H1 (cell line): ENCODE data around the gene SNRNP70. TPM values are rescaled to one million over a fixed set of nuclear protein-coding genes. Genes with fewer than 3 reads are reported as not detected.

Source experiments
- RNF2 ChIP-seq: fragments of 200-900, 300-1000 bp; sonication (generic); IDR thresholded peaks from 2 replicates; pipeline ENCODE4 v1.7.1; 2016; ENCODE audit warnings: borderline replicate concordance, low read depth, mild to moderate bottlenecking, antibody characterized with exemption, low read length; ENCODE audit not compliant: poor library complexity, severe bottlenecking; ENCODE audit errors: missing control alignments
- polyA plus RNA-seq, 7 experiments: library from polyadenylated mRNA; depleted of rRNA in 3 of 7; stranded (reverse) in 5 of 7; unstranded in 2 of 7; fragments of >200 nt in 5 of 7; fragments of 200-250 nt in 2 of 7; gene quantifications; 1 replicate in 5 of 7; 2 replicates in 1 of 7; 4 replicates in 1 of 7; pipeline versions ENCODE4 v1.2.1 to v1.2.3, GENCODE V29; 2011 to 2013; ENCODE audit warnings: missing spikeins in 2 of 7, mixed read lengths in 2 of 7
- total RNA-seq: library from RNA; stranded (reverse); fragmentation: NEBNext Ultra II Directional; extraction: Animal tissue kit (Norgen Biotek cat#: 25700); gene quantifications from 2 replicates; pipeline ENCODE4 v1.2.1, GENCODE V29; 2021

Gene SNRNP70
- total and polyA plus RNA-seq, 2 of the 8 experiments (the other 6 are each of a cell fraction or from before 2014, with no cell fraction given), result 231 to 235 TPM

DNA sequence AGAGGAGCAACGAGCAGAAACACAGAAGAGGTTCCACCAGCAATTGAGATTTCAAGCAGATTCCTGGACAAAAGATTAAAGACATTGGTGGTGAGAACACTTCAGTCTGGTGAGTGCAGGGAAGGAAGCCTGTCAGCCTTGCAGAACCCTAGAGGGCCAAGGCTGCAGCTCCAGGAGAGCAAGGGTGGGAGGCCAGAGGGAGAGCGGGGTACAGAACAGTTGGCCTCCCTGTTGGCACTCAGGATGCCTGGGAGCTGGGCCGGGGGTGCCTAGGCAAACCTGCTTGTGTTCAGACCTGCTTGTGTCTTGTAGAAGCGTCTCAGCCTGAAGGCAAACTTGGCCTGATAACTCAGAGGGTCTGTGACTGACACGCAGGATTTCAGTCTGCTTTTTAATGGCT is 23.8 kb downstream of the SNRNP70 start (continued):
- TF ChIP-seq RNF2, result no peak
